ENCODE results near the gene GPX4.
A peak's percentile ranks its signal among the peaks of the same experiment; 100 is the strongest.
"Not testable (repeated sequence)": the region's sequence is repeated elsewhere in the genome, so short reads cannot be mapped to it uniquely, and the experiment has no call there.

The GPX4 gene

DNA sequence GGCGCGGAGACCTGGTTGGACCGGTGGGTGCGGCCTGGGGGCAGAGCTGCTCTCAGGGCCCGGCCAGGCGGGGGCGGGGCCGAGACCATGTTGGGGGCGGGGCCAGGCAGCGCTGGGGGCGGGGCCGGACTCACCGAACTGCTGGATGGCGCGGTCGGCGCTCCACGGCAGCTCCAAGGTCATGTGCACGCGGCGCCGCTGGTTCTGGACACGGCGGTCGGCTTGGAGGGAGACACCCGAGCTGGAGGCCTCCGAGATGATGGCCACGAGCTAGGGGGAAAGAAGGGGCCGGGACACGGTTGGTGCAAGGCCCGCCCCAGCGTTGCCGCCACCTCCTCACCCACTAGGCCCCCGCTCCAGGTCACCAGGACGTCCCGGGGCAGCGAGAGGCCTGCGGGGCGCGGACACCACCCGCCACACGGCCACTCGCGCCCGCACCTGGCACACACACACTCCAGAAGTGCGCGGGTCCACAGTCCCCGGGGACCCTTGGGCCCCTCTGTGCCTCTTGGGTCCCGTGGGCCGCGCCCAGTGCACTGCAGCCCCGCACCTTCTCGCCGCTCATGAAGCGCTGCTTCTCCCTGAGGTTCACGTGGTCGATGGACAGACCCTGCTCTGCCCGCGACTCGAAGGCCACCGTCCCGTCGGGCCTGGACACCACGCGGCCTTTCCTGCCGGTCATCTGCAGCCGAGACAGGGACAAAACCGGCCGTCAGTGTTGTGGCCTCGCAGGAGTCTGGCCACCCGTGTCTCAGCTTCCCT lies 8.7 kb downstream of the GPX4 start:
- Histone ChIP-seq H3K9me3 (ENCODE audit: control insufficient read depth, low read length) (no peaks in the 10 kb centered on the region), H3K27me3 (replicated peaks; ENCODE audit: control insufficient read depth, insufficient read depth, low read length, poor library complexity, severe bottlenecking) (no peaks in the 10 kb centered on the region), H3K27ac (ENCODE audit: insufficient read depth, low read length, poor library complexity, severe bottlenecking) (peak overlapping the region; percentile 4), H3K36me3 (ENCODE audit: control insufficient read depth, insufficient read depth, low read length) (peaks cover 73% of the 10 kb centered on the region), H3K4me1 (ENCODE audit: control insufficient read depth, insufficient read depth, low read length, poor library complexity, severe bottlenecking) (peaks cover 10% of the 10 kb centered on the region), H3K4me3 (ENCODE audit: insufficient read depth, low read depth, low read length, poor library complexity, severe bottlenecking) (no peak overlapping the region)
- no peak for DNase-seq

DNA sequence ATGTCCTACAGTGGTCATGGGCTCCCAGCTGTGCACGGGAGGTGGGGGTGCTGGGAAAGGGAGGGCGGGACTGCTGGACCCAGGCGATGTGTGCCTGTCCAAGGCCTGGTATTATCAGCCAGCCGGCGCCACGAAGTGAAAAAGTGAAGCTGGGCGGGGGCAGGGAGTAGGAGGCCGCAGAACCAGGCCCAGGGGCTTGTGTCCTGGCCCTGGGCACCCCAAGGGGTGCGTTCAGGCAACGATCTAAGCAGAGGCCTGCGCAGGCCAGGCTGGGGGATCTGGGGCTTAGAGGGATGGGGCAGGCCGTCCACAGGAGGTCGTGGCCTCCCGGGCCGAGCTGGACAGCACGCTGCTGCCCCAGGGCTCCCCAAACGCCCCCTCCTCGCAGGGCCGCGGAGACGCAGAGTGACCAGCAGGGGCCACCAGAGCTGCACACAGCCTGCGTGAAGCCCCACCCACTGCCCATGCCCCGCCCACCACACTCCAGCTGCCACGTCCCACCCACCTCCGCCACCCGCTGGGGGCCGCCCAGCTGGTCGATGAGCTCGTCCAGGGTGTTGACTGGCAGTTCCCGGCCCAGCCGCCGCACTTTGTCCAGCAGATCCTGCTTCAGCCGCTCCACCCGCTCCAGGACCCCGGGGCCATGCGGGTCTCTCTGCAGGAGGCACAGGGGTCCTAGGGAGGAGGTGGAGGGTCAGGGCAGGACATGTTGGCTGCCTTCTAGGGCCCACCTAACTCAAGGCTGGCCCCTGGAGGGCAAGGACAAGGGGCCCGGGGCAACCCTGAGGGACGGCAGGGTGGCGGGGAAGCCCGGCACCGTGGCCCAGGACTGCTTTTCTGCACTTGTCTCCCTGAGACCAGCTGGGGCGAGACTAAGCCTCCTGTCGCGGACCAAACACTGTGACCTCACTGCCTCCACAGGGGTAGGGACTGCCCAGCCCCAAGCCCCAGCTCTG lies 9.5 kb downstream of the GPX4 start:
- peaks cover 10% of the 10 kb centered on the region for H3K4me1 ChIP-seq (ENCODE audit: control insufficient read depth, insufficient read depth, low read length, poor library complexity, severe bottlenecking)
- H3K9me3 ChIP-seq (ENCODE audit: control insufficient read depth, low read length) = no peaks in the 10 kb centered on the region
- H3K4me3 ChIP-seq (ENCODE audit: insufficient read depth, low read depth, low read length, poor library complexity, severe bottlenecking) = no peak overlapping the region
- H3K36me3 ChIP-seq (ENCODE audit: control insufficient read depth, insufficient read depth, low read length) = peaks cover 76% of the 10 kb centered on the region
- peak; percentile 61 to 77 (median 69) for DNase-seq
- H3K27ac ChIP-seq (ENCODE audit: insufficient read depth, low read length, poor library complexity, severe bottlenecking) = peak overlapping the region; percentile 42
- H3K27me3 ChIP-seq (replicated peaks; ENCODE audit: control insufficient read depth, insufficient read depth, low read length, poor library complexity, severe bottlenecking) = no peaks in the 10 kb centered on the region

GRCh38 chr19:1113986-1114483 lies 10.2 kb downstream of the GPX4 start:
- no peaks in the 10 kb centered on the region for H3K27me3 ChIP-seq (replicated peaks; ENCODE audit: control insufficient read depth, insufficient read depth, low read length, poor library complexity, severe bottlenecking)
- H3K36me3 ChIP-seq (ENCODE audit: control insufficient read depth, insufficient read depth, low read length) = peaks cover 78% of the 10 kb centered on the region
- peaks cover 10% of the 10 kb centered on the region for H3K4me1 ChIP-seq (ENCODE audit: control insufficient read depth, insufficient read depth, low read length, poor library complexity, severe bottlenecking)
- no peak overlapping the region for H3K27ac ChIP-seq (ENCODE audit: insufficient read depth, low read length, poor library complexity, severe bottlenecking)
- no peaks in the 10 kb centered on the region for H3K9me3 ChIP-seq (ENCODE audit: control insufficient read depth, low read length)
- no peak for DNase-seq
- no peak overlapping the region for H3K4me3 ChIP-seq (ENCODE audit: insufficient read depth, low read depth, low read length, poor library complexity, severe bottlenecking)

DNA sequence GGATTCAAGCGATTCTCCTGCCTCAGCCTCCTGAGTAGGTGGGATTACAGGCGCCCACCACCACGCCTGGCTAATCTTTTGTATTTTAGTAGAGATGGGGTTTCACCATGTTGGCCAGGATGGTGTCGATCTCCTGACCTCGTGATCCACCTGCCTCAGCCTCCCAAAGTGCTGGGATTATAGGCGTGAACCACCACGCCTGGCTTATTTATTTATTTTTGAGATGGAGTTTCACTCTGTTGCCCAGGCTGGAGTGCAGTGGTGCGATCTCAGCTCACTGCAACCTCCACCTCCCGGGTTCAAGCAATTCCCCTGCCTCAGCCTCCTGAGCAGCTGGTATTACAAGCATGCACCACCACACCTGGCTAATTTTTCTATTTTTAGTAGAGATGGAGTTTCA lies 10.9 kb downstream of the GPX4 start:
- H3K27ac ChIP-seq (ENCODE audit: insufficient read depth, low read length, poor library complexity, severe bottlenecking); H3K9me3 ChIP-seq (ENCODE audit: control insufficient read depth, low read length); H3K4me3 ChIP-seq (ENCODE audit: insufficient read depth, low read depth, low read length, poor library complexity, severe bottlenecking); H3K4me1 ChIP-seq (ENCODE audit: control insufficient read depth, insufficient read depth, low read length, poor library complexity, severe bottlenecking); DNase-seq; H3K27me3 ChIP-seq (replicated peaks; ENCODE audit: control insufficient read depth, insufficient read depth, low read length, poor library complexity, severe bottlenecking): not testable (repeated sequence)
- H3K36me3 ChIP-seq (ENCODE audit: control insufficient read depth, insufficient read depth, low read length) = peaks cover 79% of the 10 kb centered on the region

- Histone ChIP-seq H3K36me3 (ENCODE audit: control insufficient read depth, insufficient read depth, low read length) (peaks cover 78% of the 10 kb centered on the region), H3K4me3 (ENCODE audit: insufficient read depth, low read depth, low read length, poor library complexity, severe bottlenecking) (no peak overlapping the region), H3K9me3 (ENCODE audit: control insufficient read depth, low read length) (no peaks in the 10 kb centered on the region), H3K4me1 (ENCODE audit: control insufficient read depth, insufficient read depth, low read length, poor library complexity, severe bottlenecking) (peaks cover 10% of the 10 kb centered on the region), H3K27me3 (replicated peaks; ENCODE audit: control insufficient read depth, insufficient read depth, low read length, poor library complexity, severe bottlenecking) (no peaks in the 10 kb centered on the region), H3K27ac (ENCODE audit: insufficient read depth, low read length, poor library complexity, severe bottlenecking) (no peak overlapping the region)
- no peak for DNase-seq
These were observed 12.0 kb downstream of the GPX4 start for GRCh38 chr19:1115646-1116420.

GRCh38 chr19:1116726-1117581 lies 13.2 kb downstream of the GPX4 start:
- DNase-seq = no peak
- no peak overlapping the region for H3K27ac ChIP-seq (ENCODE audit: insufficient read depth, low read length, poor library complexity, severe bottlenecking)
- H3K4me1 ChIP-seq (ENCODE audit: control insufficient read depth, insufficient read depth, low read length, poor library complexity, severe bottlenecking) = peaks cover 10% of the 10 kb centered on the region
- no peak overlapping the region for H3K4me3 ChIP-seq (ENCODE audit: insufficient read depth, low read depth, low read length, poor library complexity, severe bottlenecking)
- H3K27me3 ChIP-seq (replicated peaks; ENCODE audit: control insufficient read depth, insufficient read depth, low read length, poor library complexity, severe bottlenecking) = no peaks in the 10 kb centered on the region
- H3K9me3 ChIP-seq (ENCODE audit: control insufficient read depth, low read length) = no peaks in the 10 kb centered on the region
- peaks cover 83% of the 10 kb centered on the region for H3K36me3 ChIP-seq (ENCODE audit: control insufficient read depth, insufficient read depth, low read length)

- no peak overlapping the region for H3K27ac ChIP-seq (ENCODE audit: insufficient read depth, low read length, poor library complexity, severe bottlenecking)
- peaks cover 10% of the 10 kb centered on the region for H3K4me1 ChIP-seq (ENCODE audit: control insufficient read depth, insufficient read depth, low read length, poor library complexity, severe bottlenecking)
- H3K9me3 ChIP-seq (ENCODE audit: control insufficient read depth, low read length) = no peaks in the 10 kb centered on the region
- no peak overlapping the region for H3K4me3 ChIP-seq (ENCODE audit: insufficient read depth, low read depth, low read length, poor library complexity, severe bottlenecking)
- H3K36me3 ChIP-seq (ENCODE audit: control insufficient read depth, insufficient read depth, low read length) = peaks cover 81% of the 10 kb centered on the region
- no peaks in the 10 kb centered on the region for H3K27me3 ChIP-seq (replicated peaks; ENCODE audit: control insufficient read depth, insufficient read depth, low read length, poor library complexity, severe bottlenecking)
- DNase-seq = no peak
These were observed 13.9 kb downstream of the GPX4 start for GRCh38 chr19:1117654-1118053.

DNA sequence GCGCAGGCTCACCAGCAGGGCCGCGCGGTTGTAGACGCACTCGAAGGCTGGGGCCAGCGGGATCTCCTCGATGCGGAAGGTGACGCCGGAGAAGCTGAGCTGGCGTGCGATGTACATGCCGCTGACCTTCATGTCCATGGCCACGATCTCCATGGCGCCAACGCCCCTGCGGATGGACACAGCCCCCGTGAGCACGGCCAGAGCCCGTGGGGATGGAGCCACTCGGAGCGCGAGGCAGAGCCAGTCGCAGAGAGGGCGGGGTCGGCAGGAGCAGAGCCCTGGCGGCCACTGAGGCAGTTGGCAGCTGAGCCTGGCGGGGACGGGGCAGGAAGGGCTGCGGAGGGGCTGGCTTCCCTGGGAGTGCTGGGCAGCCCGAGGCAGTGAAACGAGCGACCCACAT lies 15.2 kb downstream of the GPX4 start:
- no peak for DNase-seq
- Histone ChIP-seq H3K4me1 (ENCODE audit: control insufficient read depth, insufficient read depth, low read length, poor library complexity, severe bottlenecking) (no peaks in the 10 kb centered on the region), H3K27ac (ENCODE audit: insufficient read depth, low read length, poor library complexity, severe bottlenecking) (no peak overlapping the region), H3K36me3 (ENCODE audit: control insufficient read depth, insufficient read depth, low read length) (peaks cover 88% of the 10 kb centered on the region), H3K27me3 (replicated peaks; ENCODE audit: control insufficient read depth, insufficient read depth, low read length, poor library complexity, severe bottlenecking) (no peaks in the 10 kb centered on the region), H3K9me3 (ENCODE audit: control insufficient read depth, low read length) (no peaks in the 10 kb centered on the region), H3K4me3 (ENCODE audit: insufficient read depth, low read depth, low read length, poor library complexity, severe bottlenecking) (no peak overlapping the region)

All from effector memory CD4-positive, alpha-beta T cell (primary cell).